Measurements from ENCODE around the gene CBLC. TPM values are rescaled to one million over a fixed set of nuclear protein-coding genes. Genes with fewer than 3 reads are reported as not detected.

Gene CBLC
- total and polyA plus RNA-seq, 10 of the 15 experiments (the other 5 are each of a cell fraction or from before 2014, with no cell fraction given), result not detected

- TF ChIP-seq KLF5 (IDR thresholded peaks at IDR 0.05; ENCODE audit: partially characterized antibody), result no peak
Measured at GRCh38 chr19:44776402-44777096, 1.1 kb upstream of the CBLC start (continued).

DNA sequence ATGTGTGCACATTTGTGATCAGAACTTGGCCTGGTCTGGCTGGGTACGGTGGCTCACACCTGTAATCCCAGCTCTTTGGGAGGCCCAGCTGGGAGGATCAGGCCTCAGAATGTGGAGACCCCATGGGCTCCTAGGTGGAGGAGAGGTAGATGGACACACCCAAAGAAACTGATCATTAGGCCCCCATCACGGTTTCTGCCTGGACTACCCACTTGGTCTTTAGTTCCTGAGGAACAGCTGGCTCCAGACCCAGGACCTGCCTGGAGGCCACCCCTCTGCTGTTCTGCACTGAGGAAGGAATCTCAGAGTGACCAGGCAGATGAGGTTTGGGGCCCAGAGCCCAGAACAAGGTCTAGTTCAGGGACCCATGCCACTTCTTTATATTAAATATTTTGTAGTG lies 1.5 kb downstream of the CBLC start:
- Histone ChIP-seq H3K27ac (ENCODE audit: control insufficient read depth, insufficient read depth) (no peak overlapping the region), H3K9ac (ENCODE audit: control insufficient read depth, insufficient read depth, low read length) (no peak overlapping the region)
- BruUV-seq (replicated peaks), result no TSS peak
- TF ChIP-seq IKZF2 (IDR thresholded peaks at IDR 0.05) (no peak), GABPA (IDR thresholded peaks at IDR 0.05; ENCODE audit: low read depth) (no peak), PML (IDR thresholded peaks at IDR 0.05; ENCODE audit: low read length) (no peak), ZNF274 (IDR thresholded peaks at IDR 0.05; ENCODE audit: insufficient read depth, insufficient read length) (no peak), ZBTB40 (IDR thresholded peaks at IDR 0.05; ENCODE audit: borderline replicate concordance) (no peak), MXI1 (IDR thresholded peaks at IDR 0.05; ENCODE audit: low read depth, low read length) (no peak), SIN3A (IDR thresholded peaks at IDR 0.05; ENCODE audit: low read depth, low read length) (no peak), BACH1 (IDR thresholded peaks at IDR 0.05; ENCODE audit: borderline replicate concordance) (no peak)
- TF ChIP-seq, protein P1, sequence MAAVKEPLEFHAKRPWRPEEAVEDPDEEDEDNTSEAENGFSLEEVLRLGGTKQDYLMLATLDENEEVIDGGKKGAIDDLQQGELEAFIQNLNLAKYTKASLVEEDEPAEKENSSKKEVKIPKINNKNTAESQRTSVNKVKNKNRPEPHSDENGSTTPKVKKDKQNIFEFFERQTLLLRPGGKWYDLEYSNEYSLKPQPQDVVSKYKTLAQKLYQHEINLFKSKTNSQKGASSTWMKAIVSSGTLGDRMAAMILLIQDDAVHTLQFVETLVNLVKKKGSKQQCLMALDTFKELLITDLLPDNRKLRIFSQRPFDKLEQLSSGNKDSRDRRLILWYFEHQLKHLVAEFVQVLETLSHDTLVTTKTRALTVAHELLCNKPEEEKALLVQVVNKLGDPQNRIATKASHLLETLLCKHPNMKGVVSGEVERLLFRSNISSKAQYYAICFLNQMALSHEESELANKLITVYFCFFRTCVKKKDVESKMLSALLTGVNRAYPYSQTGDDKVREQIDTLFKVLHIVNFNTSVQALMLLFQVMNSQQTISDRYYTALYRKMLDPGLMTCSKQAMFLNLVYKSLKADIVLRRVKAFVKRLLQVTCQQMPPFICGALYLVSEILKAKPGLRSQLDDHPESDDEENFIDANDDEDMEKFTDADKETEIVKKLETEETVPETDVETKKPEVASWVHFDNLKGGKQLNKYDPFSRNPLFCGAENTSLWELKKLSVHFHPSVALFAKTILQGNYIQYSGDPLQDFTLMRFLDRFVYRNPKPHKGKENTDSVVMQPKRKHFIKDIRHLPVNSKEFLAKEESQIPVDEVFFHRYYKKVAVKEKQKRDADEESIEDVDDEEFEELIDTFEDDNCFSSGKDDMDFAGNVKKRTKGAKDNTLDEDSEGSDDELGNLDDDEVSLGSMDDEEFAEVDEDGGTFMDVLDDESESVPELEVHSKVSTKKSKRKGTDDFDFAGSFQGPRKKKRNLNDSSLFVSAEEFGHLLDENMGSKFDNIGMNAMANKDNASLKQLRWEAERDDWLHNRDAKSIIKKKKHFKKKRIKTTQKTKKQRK (IDR thresholded peaks at IDR 0.05; ENCODE audit: low read depth, low read length), result no peak
- TF ChIP-seq, protein P2, sequence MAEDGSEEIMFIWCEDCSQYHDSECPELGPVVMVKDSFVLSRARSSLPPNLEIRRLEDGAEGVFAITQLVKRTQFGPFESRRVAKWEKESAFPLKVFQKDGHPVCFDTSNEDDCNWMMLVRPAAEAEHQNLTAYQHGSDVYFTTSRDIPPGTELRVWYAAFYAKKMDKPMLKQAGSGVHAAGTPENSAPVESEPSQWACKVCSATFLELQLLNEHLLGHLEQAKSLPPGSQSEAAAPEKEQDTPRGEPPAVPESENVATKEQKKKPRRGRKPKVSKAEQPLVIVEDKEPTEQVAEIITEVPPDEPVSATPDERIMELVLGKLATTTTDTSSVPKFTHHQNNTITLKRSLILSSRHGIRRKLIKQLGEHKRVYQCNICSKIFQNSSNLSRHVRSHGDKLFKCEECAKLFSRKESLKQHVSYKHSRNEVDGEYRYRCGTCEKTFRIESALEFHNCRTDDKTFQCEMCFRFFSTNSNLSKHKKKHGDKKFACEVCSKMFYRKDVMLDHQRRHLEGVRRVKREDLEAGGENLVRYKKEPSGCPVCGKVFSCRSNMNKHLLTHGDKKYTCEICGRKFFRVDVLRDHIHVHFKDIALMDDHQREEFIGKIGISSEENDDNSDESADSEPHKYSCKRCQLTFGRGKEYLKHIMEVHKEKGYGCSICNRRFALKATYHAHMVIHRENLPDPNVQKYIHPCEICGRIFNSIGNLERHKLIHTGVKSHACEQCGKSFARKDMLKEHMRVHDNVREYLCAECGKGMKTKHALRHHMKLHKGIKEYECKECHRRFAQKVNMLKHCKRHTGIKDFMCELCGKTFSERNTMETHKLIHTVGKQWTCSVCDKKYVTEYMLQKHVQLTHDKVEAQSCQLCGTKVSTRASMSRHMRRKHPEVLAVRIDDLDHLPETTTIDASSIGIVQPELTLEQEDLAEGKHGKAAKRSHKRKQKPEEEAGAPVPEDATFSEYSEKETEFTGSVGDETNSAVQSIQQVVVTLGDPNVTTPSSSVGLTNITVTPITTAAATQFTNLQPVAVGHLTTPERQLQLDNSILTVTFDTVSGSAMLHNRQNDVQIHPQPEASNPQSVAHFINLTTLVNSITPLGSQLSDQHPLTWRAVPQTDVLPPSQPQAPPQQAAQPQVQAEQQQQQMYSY (CRISPR knock-in tag; IDR thresholded peaks at IDR 0.05), result no peak

More for the DNA sequence above, 1.5 kb downstream of the CBLC start:
- POLR2A ChIA-PET, result interaction anchor here (0.6 to 0.7 kb wide), 3 partner anchors 36 to 89 kb away, joined by 3 to 7 read pairs (median 3); no protein-coding TSS in a partner anchor
- H2AFZ ChIP-seq (ENCODE audit: control insufficient read depth, low read depth, low read length), result no peak overlapping the region
- FAIRE-seq (no peak), DNase-seq (ENCODE audit: low read depth, low spot score) (no peak), ATAC-seq (no peak)
- H4K20me1 ChIP-seq (ENCODE audit: control insufficient read depth, insufficient read depth), result no peaks in the 10 kb centered on the region; the same call in 1 of the 2 replicates
- H3K4me3 ChIP-seq, result no peak overlapping the region
- H3K4me1 ChIP-seq (ENCODE audit: control insufficient read depth, insufficient read depth, low read length), result no peaks in the 10 kb centered on the region
- in situ Hi-C loops (cut with MboI), result no loop called here
- no peaks in the 10 kb centered on the region for H3K79me2 ChIP-seq (ENCODE audit: control insufficient read depth, insufficient read depth, low read length)
- RAD21 ChIA-PET (ENCODE audit: unreplicated experiment), result no interaction called here
- intact Hi-C loops (cut with micrococcal nuclease; ENCODE audit: unreplicated experiment), result loop anchor here (10.0 kb wide), 1 partner anchor 124 kb away; no protein-coding TSS in a partner anchor
- H3K36me3 ChIP-seq (ENCODE audit: control insufficient read depth in 2 of 2, insufficient read depth in 2 of 2, low read length in 1 of 2), result no peaks in the 10 kb centered on the region
- H3K27me3 ChIP-seq (replicated peaks in 1 of 2; ENCODE audit: control insufficient read depth in 2 of 2, insufficient read depth in 2 of 2, low read length in 1 of 2), result no peaks in the 10 kb centered on the region
- no peak overlapping the region for H3K4me2 ChIP-seq (ENCODE audit: control insufficient read depth, insufficient read depth)
- CTCF ChIA-PET, result interaction anchor here (0.6 to 1.6 kb wide), 3 partner anchors 55 to 57 kb away, joined by 3 to 6 read pairs (median 5); no protein-coding TSS in a partner anchor
- SMC1A ChIA-PET (ENCODE audit: uncharacterized antibody, unreplicated experiment), result no interaction called here
- 21% methylated on average over 2 of the region's 2 CpGs for WGBS (ENCODE audit: insufficient coverage, insufficient replicate concordance, low lambda C conversion rate, missing lambda C conversion rate)
- H3K9me3 ChIP-seq (replicated peaks; ENCODE audit: control insufficient read depth, insufficient read depth, low read length), result no peaks in the 10 kb centered on the region

Data from GM12878 (cell line).